HEK293 (cell line): ENCODE data around the gene GSC2.

Experiments
- CTCF ChIP-seq: fragments of 450-650 bp; formaldehyde crosslinking; IDR thresholded peaks from 2 replicates; pipeline ENCODE4 v1.5.1; 2016; ENCODE audit warnings: missing biosample characterization, missing genetic modification characterization
- SP2 ChIP-seq: fragments of 450-650 bp; formaldehyde crosslinking; IDR thresholded peaks from 2 replicates; pipeline ENCODE4 v1.5.1; 2016; ENCODE audit warnings: missing biosample characterization, missing genetic modification characterization
- ZBTB49 ChIP-seq: fragments of 450-650 bp; formaldehyde crosslinking; IDR thresholded peaks from 2 replicates; pipeline ENCODE4 v1.5.1; 2016; ENCODE audit warnings: missing biosample characterization, missing genetic modification characterization, low read depth
- ZNF274 ChIP-seq, 2 experiments: fragments of 200-500 bp in 1 of 2; fragments of 450-650 bp in 1 of 2; sonication (Bioruptor generic) in 1 of 2; formaldehyde crosslinking in 1 of 2; IDR thresholded peaks; 2 replicates each; pipeline versions ENCODE4 v1.5.1 to v1.6.1; 2014 to 2016; ENCODE audit warnings: borderline replicate concordance in 1 of 2, inconsistent platforms in 1 of 2, low read length in 1 of 2, missing biosample characterization in 1 of 2, missing genetic modification characterization in 1 of 2
- ZNF362 ChIP-seq: fragments of 450-650 bp; formaldehyde crosslinking; IDR thresholded peaks from 2 replicates; pipeline ENCODE4 v1.5.1; 2016; ENCODE audit warnings: missing biosample characterization, missing genetic modification characterization

GRCh38 chr22:19114984-19115552, 35.0 kb downstream of the GSC2 start:
- no peak for TF ChIP-seq CTCF
- TF ChIP-seq ZNF362 = no peak
- no peak for TF ChIP-seq ZBTB49 (tag by site-specific recombination)
- TF ChIP-seq SP2 = no peak
- TF ChIP-seq ZNF274 (IDR thresholded peaks at IDR 0.05; ENCODE audit: low read length) = no peak
- no peak for TF ChIP-seq ZNF274 (tag by site-specific recombination; IDR thresholded peaks at IDR 0.05; ENCODE audit: borderline replicate concordance)
